Smooth muscle cell (in vitro differentiated cells): ENCODE data around the gene ANXA7. TPM values are rescaled to one million over a fixed set of nuclear protein-coding genes. Genes with fewer than 3 reads are reported as not detected.

Experiments
- DNase-seq: peaks from one replicate; lab custom pipeline; 2025; ENCODE audit not compliant: unreplicated experiment; lab: John Stamatoyannopoulos, UW
- H2AFZ ChIP-seq: fragments of 200-600 bp; sonication (generic); 2 replicates; pipeline ENCODE4 v1.6.0; 2016; ENCODE audit warnings: antibody characterized with exemption, low read depth, mild to moderate bottlenecking
- H3F3A ChIP-seq: fragments of 200-600 bp; sonication (generic); 2 replicates; pipeline ENCODE4 v1.6.0; 2017; ENCODE audit warnings: antibody characterized with exemption, low read depth
- H3K27ac ChIP-seq: fragments of 200-600 bp; sonication (generic); 2 replicates; pipeline ENCODE4 v1.5.1; 2016; ENCODE audit warnings: low read depth, mild to moderate bottlenecking
- H3K27me3 ChIP-seq: fragments of 200-600 bp; sonication (generic); 2 replicates; pipeline ENCODE4 v1.6.1; 2016; ENCODE audit warnings: low read depth, mild to moderate bottlenecking
- H3K36me3 ChIP-seq: fragments of 200-600 bp; sonication (generic); 2 replicates; pipeline ENCODE4 v1.5.1; 2016; ENCODE audit warnings: low read depth
- H3K4me1 ChIP-seq: fragments of 200-600 bp; sonication (generic); 2 replicates; pipeline ENCODE4 v1.5.1; 2016; ENCODE audit warnings: low read depth
- H3K4me2 ChIP-seq: fragments of 200-600 bp; sonication (generic); 2 replicates; pipeline ENCODE4 v1.6.0; 2016; ENCODE audit warnings: mild to moderate bottlenecking
- H3K4me3 ChIP-seq: fragments of 200-600 bp; sonication (generic); 2 replicates; pipeline ENCODE4 v1.5.1; 2016; ENCODE audit warnings: mild to moderate bottlenecking
- H3K79me2 ChIP-seq: fragments of 200-600 bp; sonication (generic); 2 replicates; pipeline ENCODE4 v1.6.0; 2016; ENCODE audit warnings: low read depth, mild to moderate bottlenecking
- H3K9ac ChIP-seq: fragments of 200-600 bp; sonication (generic); 2 replicates; pipeline ENCODE4 v1.6.0; 2016; ENCODE audit warnings: low read depth
- H3K9me3 ChIP-seq: fragments of 200-600 bp; sonication (generic); replicated peaks from 2 replicates; pipeline ENCODE4 v1.5.1; 2016; ENCODE audit warnings: low read depth
- H4K20me1 ChIP-seq: fragments of 200-600 bp; sonication (generic); 2 replicates; pipeline ENCODE4 v1.6.0; 2016; ENCODE audit warnings: low read depth
- CTCF ChIP-seq: fragments of 200-600 bp; sonication (generic); IDR thresholded peaks from 2 replicates; pipeline ENCODE4 v1.5.1; 2017; ENCODE audit warnings: borderline replicate concordance, mild to moderate bottlenecking, antibody characterized with exemption; ENCODE audit not compliant: insufficient read depth, poor library complexity, severe bottlenecking
- WGBS: methylation state at CpG from one replicate; pipeline ENCODE4 v1.1.7; 2016; ENCODE audit warnings: low lambda C conversion rate; 5-methylcytosine and 5-hydroxymethylcytosine counted together
- polyA plus RNA-seq: library from polyadenylated mRNA; unstranded; fragments of >200 nt; fragmentation: Nextera tagmentation; extraction: Ambion mirVana; gene quantifications from 2 replicates; pipeline ENCODE4 v1.2.1, GENCODE V29; 2016
- total RNA-seq: library from RNA; depleted of rRNA; stranded (reverse); fragments of >200 nt; gene quantifications from 2 replicates; pipeline ENCODE4 v1.2.3, GENCODE V29; 2014

Gene ANXA7
- total and polyA plus RNA-seq, 2 experiments from 2014 or later, result 52.6 to 57.6 TPM

GRCh38 chr10:73423309-73423708 is 9.5 kb upstream of the ANXA7 start:
- no peak for DNase-seq
- H3K4me3 ChIP-seq, result no peak overlapping the region
- no peak overlapping the region for H3K4me2 ChIP-seq
- H3K4me1 ChIP-seq, result no peaks in the 10 kb centered on the region
- H3K36me3 ChIP-seq, result peaks cover 9% of the 10 kb centered on the region
- H3K79me2 ChIP-seq, result no peaks in the 10 kb centered on the region
- no peaks in the 10 kb centered on the region for H3K9me3 ChIP-seq
- no peaks in the 10 kb centered on the region for H4K20me1 ChIP-seq
- no peaks in the 10 kb centered on the region for H3K27me3 ChIP-seq
- TF ChIP-seq CTCF, result no peak
- H3K9ac ChIP-seq, result no peak overlapping the region
- H2AFZ ChIP-seq, result no peak overlapping the region
- H3F3A ChIP-seq, result no peaks in the 10 kb centered on the region
- H3K27ac ChIP-seq, result no peak overlapping the region

- Histone ChIP-seq H3K79me2 (peaks cover 13% of the 10 kb centered on the region), H3K27me3 (no peaks in the 10 kb centered on the region), H3K36me3 (no peaks in the 10 kb centered on the region), H3K4me1 (peaks cover 8% of the 10 kb centered on the region), H4K20me1 (no peaks in the 10 kb centered on the region), H2AFZ (no peak overlapping the region), H3K9me3 (no peaks in the 10 kb centered on the region), H3K27ac (no peak overlapping the region), H3F3A (peaks cover 11% of the 10 kb centered on the region), H3K4me3 (no peak overlapping the region), H3K4me2 (no peak overlapping the region), H3K9ac (no peak overlapping the region)
- WGBS, result 96% methylated on average over 3 of the region's 3 CpGs
- TF ChIP-seq CTCF, result no peak
- DNase-seq, result no peak
These were observed 2.7 kb upstream of the ANXA7 start for GRCh38 chr10:73416571-73416970.

- Histone ChIP-seq H3K4me2 (peak overlapping the region; percentile 87), H3K9me3 (no peaks in the 10 kb centered on the region), H3K27me3 (no peaks in the 10 kb centered on the region), H3F3A (peaks cover 11% of the 10 kb centered on the region), H2AFZ (peak overlapping the region; percentile 14), H3K4me1 (peaks cover 8% of the 10 kb centered on the region), H3K79me2 (peaks cover 35% of the 10 kb centered on the region), H3K36me3 (no peaks in the 10 kb centered on the region), H3K27ac (peak overlapping the region; percentile 90), H3K9ac (peak overlapping the region; percentile 94), H4K20me1 (peaks cover 22% of the 10 kb centered on the region), H3K4me3 (peak overlapping the region; percentile 97)
- no peak for DNase-seq
- WGBS, result 12% methylated on average over 17 of the region's 17 CpGs
- TF ChIP-seq CTCF, result no peak
These were observed 530 bp upstream of the ANXA7 start for GRCh38 chr10:73414230-73414945.

GRCh38 chr10:73413108-73413527 is 740 bp downstream of the ANXA7 start:
- no peaks in the 10 kb centered on the region for H3K36me3 ChIP-seq
- TF ChIP-seq CTCF, result no peak
- H3K4me1 ChIP-seq, result peaks cover 8% of the 10 kb centered on the region
- H3K27me3 ChIP-seq, result no peaks in the 10 kb centered on the region
- peak overlapping the region; percentile 69 for H2AFZ ChIP-seq
- peaks cover 35% of the 10 kb centered on the region for H4K20me1 ChIP-seq
- H3K4me3 ChIP-seq, result peak overlapping the region; percentile 97
- WGBS, result 3% methylated on average over 9 of the region's 9 CpGs
- no peaks in the 10 kb centered on the region for H3K9me3 ChIP-seq
- H3K9ac ChIP-seq, result peak overlapping the region; percentile 94
- H3F3A ChIP-seq, result peaks cover 11% of the 10 kb centered on the region
- DNase-seq, result no peak
- peak overlapping the region; percentile 87 for H3K4me2 ChIP-seq
- peaks cover 48% of the 10 kb centered on the region for H3K79me2 ChIP-seq
- H3K27ac ChIP-seq, result peak overlapping the region; percentile 90
